ENCODE measurements around the gene TEKTIP1. TPM values are rescaled to one million over a fixed set of nuclear protein-coding genes. Genes with fewer than 3 reads are reported as not detected.

The TEKTIP1 gene
- total and polyA plus RNA-seq, 9 of the 15 experiments (the other 6 are each of a cell fraction or from before 2014, with no cell fraction given) = 0.66 TPM; not detected in 8

- TF ChIP-seq STAT5B (CRISPR knock-in tag; IDR thresholded peaks at IDR 0.05) (no peak), MTA2 (IDR thresholded peaks at IDR 0.05; ENCODE audit: low read depth) (0 out of 2 replicates have a peak, but pooled peaks have one; percentile 29), TEAD4 (IDR thresholded peaks at IDR 0.05; ENCODE audit: low read length) (no peak), TEAD4 (CRISPR knock-in tag; IDR thresholded peaks at IDR 0.05; ENCODE audit: borderline replicate concordance) (no peak), ZNF212 (CRISPR knock-in tag; IDR thresholded peaks at IDR 0.05) (no peak), DEAF1 (CRISPR knock-in tag; IDR thresholded peaks at IDR 0.05) (no peak), HCFC1 (IDR thresholded peaks at IDR 0.05; ENCODE audit: low read depth, low read length) (no peak), DPF2 (IDR thresholded peaks at IDR 0.05) (peak; percentile 64; the same call in 1 of the 2 replicates), CXXC5 (CRISPR knock-in tag; IDR thresholded peaks at IDR 0.05) (no peak), STAT6 (CRISPR knock-in tag; IDR thresholded peaks at IDR 0.05) (no peak), JUNB (CRISPR knock-in tag; conservative IDR thresholded peaks at IDR 0.05) (no peak), ZNF174 (CRISPR knock-in tag; IDR thresholded peaks at IDR 0.05) (no peak), ELF2 (CRISPR knock-in tag; IDR thresholded peaks at IDR 0.05) (no peak), TRIM25 (IDR thresholded peaks at IDR 0.05; ENCODE audit: borderline replicate concordance) (no peak), JUND (IDR thresholded peaks at IDR 0.05; ENCODE audit: borderline replicate concordance, low read depth, low read length) (no peak), JUND (tag; IDR thresholded peaks at IDR 0.05; ENCODE audit: borderline replicate concordance, low read depth, low read length) (no peak), ZNF23 (CRISPR knock-in tag; IDR thresholded peaks at IDR 0.05) (no peak), ZNF280A (IDR thresholded peaks at IDR 0.05; ENCODE audit: low read depth, partially characterized antibody) (no peak), ZNF316 (IDR thresholded peaks at IDR 0.05) (no peak)
These were observed 17.5 kb downstream of the TEKTIP1 start (continued) for GRCh38 chr19:3556423-3556977.

Data from K562 (cell line).